Left lung (tissue), 10 donors: ENCODE results near the gene ABCA6. TPM values are rescaled to one million over a fixed set of nuclear protein-coding genes. Genes with fewer than 3 reads are reported as not detected.

ENCODE experiments used
- ATAC-seq: fragments of 200-7000 bp; cut with Tn5 transposase; one replicate; pipeline ENCODE4 v1.9.1; 2020; ENCODE audit warnings: moderate library complexity
- DNase-seq, 4 donors: peaks; one replicate each; pipeline ENCODE4 v3.0.0-alpha.2; 2013 to 2020
- H3K27ac ChIP-seq, 2 donors: fragments of 200-600 bp; sonication (generic) in 1 of 2; one replicate each; pipeline versions ENCODE4 v1.5.0 to v1.8.0; 2020 to 2021
- H3K27me3 ChIP-seq, 2 donors: fragments of 200-600 bp; sonication (generic) in 1 of 2; one replicate each; pipeline versions ENCODE4 v1.5.0 to v1.8.0; 2020 to 2021
- H3K36me3 ChIP-seq, 2 donors: fragments of 200-600 bp; sonication (generic) in 1 of 2; one replicate each; pipeline versions ENCODE4 v1.5.0 to v1.8.0; 2020 to 2021
- H3K4me1 ChIP-seq, 2 donors: fragments of 200-600 bp; one replicate each; pipeline ENCODE4 v1.8.0; 2021
- H3K4me3 ChIP-seq, 2 donors: fragments of 200-600 bp; sonication (generic) in 1 of 2; one replicate each; pipeline versions ENCODE4 v1.5.0 to v1.8.0; 2020 to 2021; ENCODE audit warnings: mild to moderate bottlenecking in 1 of 2
- H3K9me3 ChIP-seq, 2 donors: fragments of 200-600 bp; sonication (generic) in 1 of 2; one replicate each; pipeline versions ENCODE4 v1.5.0 to v1.8.0; 2020 to 2021
- intact Hi-C, 2 donors: fragments of 100-400 bp; cut with DNase I; formaldehyde crosslinking; loops; one replicate each; pipeline versions ENCODE4 v1.11.2 to v1.14.2; 2022
- polyA plus RNA-seq, 6 donors: library from polyadenylated mRNA; unstranded; fragments of 120-200 nt; gene quantifications; one replicate each; pipeline ENCODE4 v1.2.1, GENCODE V29; 2013; ENCODE audit not compliant: insufficient read length in 6 of 6
- total RNA-seq, 2 donors: library from RNA; stranded (reverse); fragmentation: NEBNext Ultra II Directional; extraction: Animal tissue kit (Norgen Biotek cat#: 25700); gene quantifications; one replicate each; pipeline ENCODE4 v1.2.1, GENCODE V29; 2021
- TF ChIP-seq, protein P1 (sequence below), 2 donors: fragments of 200-600 bp; sonication (generic) in 1 of 2; IDR thresholded peaks; one replicate each; pipeline versions ENCODE4 v1.5.0 to v1.8.0; 2021; ENCODE audit warnings: antibody characterized with exemption in 2 of 2
- donor health status: DM: no; HTN: yes; CAD: no.
- donor health status: DM: no; HTN: no; CAD: no.

The ABCA6 gene
- total and polyA plus RNA-seq, 8 donors = 12.4 to 60.7 (median 32.8) TPM

DNA sequence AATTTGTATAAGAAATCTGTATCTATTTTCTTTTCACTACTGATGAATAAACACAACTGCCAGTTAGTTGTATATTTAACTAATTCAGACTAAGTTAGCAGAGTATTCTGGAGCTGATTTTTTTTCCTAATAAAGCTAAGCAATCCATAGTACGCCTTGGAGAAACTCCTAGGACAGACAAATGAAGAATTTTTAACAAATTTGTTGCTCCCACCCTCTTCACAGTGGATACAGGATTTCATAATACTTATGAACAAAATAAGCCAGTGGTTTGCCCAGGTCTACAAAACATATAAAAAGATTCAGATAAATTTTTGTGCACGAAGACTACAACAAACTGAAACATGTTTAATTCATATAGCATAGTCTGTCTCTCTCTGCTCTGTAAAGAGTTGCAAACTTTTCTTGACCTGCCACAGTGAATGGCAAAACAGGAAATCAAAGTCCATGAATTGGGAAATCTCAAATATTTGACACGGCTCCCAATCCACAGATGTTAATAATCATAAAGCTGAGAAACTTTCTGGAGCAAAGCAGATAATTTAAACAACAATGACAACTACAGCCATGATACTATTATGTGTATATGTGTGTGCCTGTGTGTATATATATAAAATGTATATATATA is 594 bp upstream of the ABCA6 start:
- DNase-seq (peak in 2 of 4 donors; percentile 84 to 85), ATAC-seq (peak; percentile 63)
- Histone ChIP-seq H3K4me1 (peaks cover 0 to 9% of the 10 kb centered on the region in 2 donors), H3K4me3 (no peak overlapping the region), H3K27ac (peak overlapping the region; percentile 20 to 63), H3K9me3 (no peaks in the 10 kb centered on the region), H3K36me3 (no peaks in the 10 kb centered on the region), H3K27me3 (no peaks in the 10 kb centered on the region)
- TF ChIP-seq, protein P1, sequence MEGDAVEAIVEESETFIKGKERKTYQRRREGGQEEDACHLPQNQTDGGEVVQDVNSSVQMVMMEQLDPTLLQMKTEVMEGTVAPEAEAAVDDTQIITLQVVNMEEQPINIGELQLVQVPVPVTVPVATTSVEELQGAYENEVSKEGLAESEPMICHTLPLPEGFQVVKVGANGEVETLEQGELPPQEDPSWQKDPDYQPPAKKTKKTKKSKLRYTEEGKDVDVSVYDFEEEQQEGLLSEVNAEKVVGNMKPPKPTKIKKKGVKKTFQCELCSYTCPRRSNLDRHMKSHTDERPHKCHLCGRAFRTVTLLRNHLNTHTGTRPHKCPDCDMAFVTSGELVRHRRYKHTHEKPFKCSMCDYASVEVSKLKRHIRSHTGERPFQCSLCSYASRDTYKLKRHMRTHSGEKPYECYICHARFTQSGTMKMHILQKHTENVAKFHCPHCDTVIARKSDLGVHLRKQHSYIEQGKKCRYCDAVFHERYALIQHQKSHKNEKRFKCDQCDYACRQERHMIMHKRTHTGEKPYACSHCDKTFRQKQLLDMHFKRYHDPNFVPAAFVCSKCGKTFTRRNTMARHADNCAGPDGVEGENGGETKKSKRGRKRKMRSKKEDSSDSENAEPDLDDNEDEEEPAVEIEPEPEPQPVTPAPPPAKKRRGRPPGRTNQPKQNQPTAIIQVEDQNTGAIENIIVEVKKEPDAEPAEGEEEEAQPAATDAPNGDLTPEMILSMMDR (IDR thresholded peaks at IDR 0.05) = no peak
- intact Hi-C loops = no loop called here

DNA sequence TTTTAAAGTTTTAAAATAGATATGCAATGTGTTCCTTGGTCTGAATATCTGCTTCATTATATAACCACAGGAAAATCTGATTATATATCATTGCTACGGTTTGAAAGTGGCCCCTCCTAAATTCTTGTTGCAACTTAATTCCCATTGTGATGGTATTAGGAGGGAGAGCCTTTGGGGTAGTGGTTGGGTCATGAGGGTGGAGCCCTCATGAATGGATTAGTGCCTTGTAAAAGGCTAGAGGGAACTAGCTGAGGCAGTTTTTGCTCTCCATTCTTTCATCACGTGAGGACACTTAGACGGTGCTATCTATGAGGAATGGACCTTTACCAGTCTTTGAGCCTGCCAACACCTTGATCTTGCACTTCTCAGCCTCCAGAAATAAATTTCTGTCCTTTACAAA is 7.6 kb downstream of the ABCA6 start:
- Histone ChIP-seq H3K4me3 (no peak overlapping the region), H3K4me1 (no peaks in the 10 kb centered on the region), H3K9me3 (no peaks in the 10 kb centered on the region), H3K27me3 (no peaks in the 10 kb centered on the region), H3K27ac (no peak overlapping the region), H3K36me3 (no peaks in the 10 kb centered on the region)
- intact Hi-C loops = no loop called here
- TF ChIP-seq, protein P1 (IDR thresholded peaks at IDR 0.05) = no peak
- no peak for DNase-seq
- ATAC-seq = no peak

DNA sequence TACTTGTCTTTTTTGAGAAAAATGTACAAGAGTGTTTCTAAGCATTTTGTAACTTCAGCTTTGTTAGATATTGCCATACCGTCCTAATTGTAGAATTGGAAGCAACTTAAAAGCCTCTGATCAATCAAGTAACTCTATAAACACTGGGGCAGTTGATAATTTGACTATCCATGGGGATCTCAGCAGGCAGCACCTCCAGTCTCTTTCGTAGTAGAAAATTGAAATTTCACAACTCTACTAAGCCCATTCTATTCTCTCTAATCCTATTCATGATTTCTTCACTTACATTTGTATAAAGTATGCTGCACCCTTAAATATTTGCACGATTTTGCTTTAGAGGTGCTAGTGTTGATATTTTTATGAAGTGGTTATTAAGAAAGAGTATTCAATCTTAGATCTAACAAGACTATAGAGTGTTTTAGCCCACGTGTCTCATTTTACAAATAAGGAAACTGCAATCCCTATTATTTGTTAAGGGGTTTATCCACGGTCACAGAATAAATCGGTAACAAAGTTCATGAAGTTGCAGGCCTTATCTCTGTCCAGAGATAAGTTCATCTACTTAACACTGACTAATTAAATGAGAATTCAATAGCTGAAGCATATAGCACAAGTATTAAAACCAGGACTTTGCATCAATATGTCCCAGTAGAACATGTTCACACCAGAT is 10.9 kb downstream of the ABCA6 start:
- Histone ChIP-seq H3K36me3 (no peaks in the 10 kb centered on the region), H3K4me3 (no peak overlapping the region), H3K9me3 (no peaks in the 10 kb centered on the region), H3K27ac (no peak overlapping the region), H3K27me3 (no peaks in the 10 kb centered on the region), H3K4me1 (no peaks in the 10 kb centered on the region)
- intact Hi-C loops = no loop called here
- ATAC-seq (no peak), DNase-seq (no peak)
- TF ChIP-seq, protein P1 (IDR thresholded peaks at IDR 0.05) = no peak

DNA sequence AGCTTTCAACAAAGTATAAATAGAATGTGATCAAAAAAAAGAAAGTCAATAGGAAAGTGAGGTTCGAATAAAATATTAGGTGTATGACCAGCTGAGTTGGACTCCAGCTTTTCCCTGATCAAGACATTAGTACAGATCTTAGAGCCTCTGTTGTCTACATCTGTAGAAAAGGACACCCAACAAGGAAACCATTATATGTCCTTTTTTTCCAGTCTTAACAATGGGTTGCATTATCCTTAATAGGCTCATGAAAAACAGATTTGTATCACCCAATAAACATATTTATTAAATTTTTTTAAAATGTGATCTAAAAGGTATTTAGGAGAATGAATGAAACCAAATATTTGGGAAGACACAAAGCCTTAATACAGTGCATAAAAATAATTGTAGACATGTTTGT is 18.1 kb downstream of the ABCA6 start:
- H3K9me3 ChIP-seq = no peaks in the 10 kb centered on the region
- H3K27ac ChIP-seq = no peak overlapping the region
- DNase-seq = no peak
- no peaks in the 10 kb centered on the region for H3K27me3 ChIP-seq
- TF ChIP-seq, protein P1 (IDR thresholded peaks at IDR 0.05) = no peak
- intact Hi-C loops = no loop called here
- no peak overlapping the region for H3K4me3 ChIP-seq
- no peaks in the 10 kb centered on the region for H3K4me1 ChIP-seq
- ATAC-seq = no peak
- no peaks in the 10 kb centered on the region for H3K36me3 ChIP-seq

DNA sequence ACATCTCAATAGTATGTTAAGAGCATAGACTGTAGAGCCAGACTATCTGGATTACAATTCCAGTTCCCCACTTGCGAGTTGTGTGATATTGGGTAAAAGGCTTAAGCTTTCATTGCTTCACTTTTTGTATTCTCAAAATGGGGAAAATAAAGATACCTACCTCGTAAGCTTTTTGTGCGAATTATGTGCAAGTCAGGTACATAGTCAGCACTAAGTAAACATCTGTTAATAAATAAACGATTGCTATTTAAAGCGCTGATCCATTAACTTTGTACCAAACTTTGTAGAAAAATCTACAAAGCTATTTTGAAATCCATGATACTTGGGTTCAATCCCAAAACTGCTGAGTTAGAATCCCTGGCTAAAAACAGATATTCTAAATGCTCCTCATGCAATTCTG is 19.6 kb downstream of the ABCA6 start:
- no peak for DNase-seq

More for the DNA sequence above, 19.6 kb downstream of the ABCA6 start:
- Histone ChIP-seq H3K4me1 (peaks cover 0 to 9% of the 10 kb centered on the region in 2 donors), H3K27ac (no peak overlapping the region), H3K27me3 (no peaks in the 10 kb centered on the region), H3K9me3 (no peaks in the 10 kb centered on the region), H3K36me3 (no peaks in the 10 kb centered on the region), H3K4me3 (no peak overlapping the region)
- ATAC-seq = no peak
- intact Hi-C loops = no loop called here
- TF ChIP-seq, protein P1 (IDR thresholded peaks at IDR 0.05) = no peak
